Iris pigment epithelial cell (primary cell): Measurements from ENCODE around the gene PTPRK.
"Not testable (repeated sequence)": the region's sequence is repeated elsewhere in the genome, so short reads cannot be mapped to it uniquely, and the experiment has no call there.

Experiments
- DNase-seq: peaks from one replicate; pipeline ENCODE4 v3.0.0-alpha.2; 2011; ENCODE audit warnings: low read depth

Gene PTPRK

DNA sequence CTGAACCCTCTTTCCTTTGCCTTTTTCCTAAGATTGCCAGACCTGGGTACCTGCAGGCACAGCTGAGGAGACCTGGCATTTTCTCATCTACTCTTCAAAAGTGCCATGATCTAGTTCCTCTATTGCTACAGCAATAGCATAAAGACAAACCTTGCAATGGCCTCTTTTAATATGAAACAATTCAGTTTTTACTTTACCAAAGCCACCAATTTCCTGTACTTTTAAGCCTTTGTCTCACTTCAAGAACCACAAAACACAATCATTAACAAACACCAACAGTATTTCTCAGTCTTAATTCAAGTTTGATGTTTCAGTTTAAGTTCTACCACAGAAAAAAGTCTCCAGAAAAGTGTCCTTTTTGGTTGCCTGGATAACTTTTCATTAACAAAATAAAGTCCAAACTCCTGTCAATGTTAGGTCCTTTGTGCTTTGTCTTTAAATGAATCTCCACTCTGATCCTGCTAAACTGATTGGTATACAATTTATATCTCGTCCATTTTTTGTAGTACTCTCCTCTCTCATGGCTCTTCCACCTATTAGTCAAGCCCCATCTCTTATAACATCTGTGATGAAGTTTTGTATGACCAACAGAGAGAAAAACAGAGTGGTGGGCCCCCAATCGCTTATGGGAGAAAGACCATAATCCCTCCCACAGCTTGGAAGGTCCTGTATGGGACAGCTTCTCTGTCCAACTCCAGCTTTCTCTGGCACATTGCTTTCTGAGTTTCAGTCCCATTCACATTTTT lies 569.1 kb downstream of the PTPRK start:
- no peak for DNase-seq

DNA sequence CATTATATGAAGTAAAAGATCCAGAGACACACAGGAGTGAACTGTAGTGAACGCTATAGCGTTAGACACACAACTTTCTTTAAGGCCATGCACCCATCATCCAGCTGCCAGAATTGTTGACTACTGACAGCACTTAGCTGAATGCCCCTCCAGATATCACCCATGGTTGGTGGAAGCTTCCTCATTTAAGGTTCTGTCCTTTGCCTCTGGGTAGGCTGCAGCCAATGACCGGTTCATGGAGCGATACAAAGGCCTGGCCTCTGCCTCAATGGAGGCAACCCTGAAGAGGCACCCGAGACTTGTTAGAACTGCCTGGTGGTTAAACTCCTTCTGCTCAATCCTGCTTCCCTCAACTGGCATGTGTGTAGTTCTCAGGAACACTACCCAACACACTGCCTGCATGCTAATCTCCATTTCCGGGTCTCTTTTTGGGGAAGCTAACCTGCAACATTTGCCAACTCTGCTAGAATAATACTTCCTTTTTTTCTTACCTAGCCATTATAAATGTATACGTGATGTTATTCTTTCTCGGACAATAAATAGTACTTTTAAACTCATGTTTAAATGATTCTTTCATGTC lies 569.7 kb downstream of the PTPRK start:
- no peak for DNase-seq

DNA sequence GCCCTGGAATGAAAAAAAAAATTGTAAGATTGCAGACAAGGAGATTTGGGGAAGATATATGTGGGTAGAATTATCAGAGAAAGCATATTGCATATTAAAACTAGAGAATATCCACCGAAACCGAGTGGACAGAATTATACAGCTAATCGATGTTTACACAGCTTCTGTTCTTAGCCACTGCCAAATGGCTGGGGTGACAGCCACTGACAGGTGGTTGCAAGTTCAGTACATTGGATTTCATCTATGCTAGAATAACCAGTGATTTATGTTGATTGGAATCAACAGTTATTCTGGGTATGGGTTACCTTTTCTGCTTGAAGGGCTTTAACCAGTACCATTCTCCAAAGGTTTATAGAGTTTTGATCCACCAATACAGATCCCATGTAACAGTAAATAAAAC lies 571.1 kb downstream of the PTPRK start:
- no peak for DNase-seq

DNA sequence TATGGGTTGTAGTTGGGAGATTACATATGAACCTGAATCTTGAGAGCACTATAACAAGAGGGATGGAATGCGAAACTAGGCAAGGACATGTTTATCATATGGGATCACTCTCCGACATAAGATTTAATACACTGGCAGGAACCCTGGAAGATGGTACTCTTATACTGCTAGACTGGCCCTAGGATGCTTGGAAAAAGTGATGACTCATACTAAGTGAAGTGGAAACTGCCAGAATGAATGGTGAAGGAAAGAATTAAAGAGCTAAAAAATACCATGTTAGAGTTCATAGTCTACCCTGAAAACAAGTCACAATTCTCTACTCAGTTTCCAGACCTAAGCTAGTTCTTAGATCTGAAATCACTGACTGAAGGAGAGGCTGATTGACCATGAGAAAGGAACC lies 574.0 kb downstream of the PTPRK start:
- no peak for DNase-seq

DNA sequence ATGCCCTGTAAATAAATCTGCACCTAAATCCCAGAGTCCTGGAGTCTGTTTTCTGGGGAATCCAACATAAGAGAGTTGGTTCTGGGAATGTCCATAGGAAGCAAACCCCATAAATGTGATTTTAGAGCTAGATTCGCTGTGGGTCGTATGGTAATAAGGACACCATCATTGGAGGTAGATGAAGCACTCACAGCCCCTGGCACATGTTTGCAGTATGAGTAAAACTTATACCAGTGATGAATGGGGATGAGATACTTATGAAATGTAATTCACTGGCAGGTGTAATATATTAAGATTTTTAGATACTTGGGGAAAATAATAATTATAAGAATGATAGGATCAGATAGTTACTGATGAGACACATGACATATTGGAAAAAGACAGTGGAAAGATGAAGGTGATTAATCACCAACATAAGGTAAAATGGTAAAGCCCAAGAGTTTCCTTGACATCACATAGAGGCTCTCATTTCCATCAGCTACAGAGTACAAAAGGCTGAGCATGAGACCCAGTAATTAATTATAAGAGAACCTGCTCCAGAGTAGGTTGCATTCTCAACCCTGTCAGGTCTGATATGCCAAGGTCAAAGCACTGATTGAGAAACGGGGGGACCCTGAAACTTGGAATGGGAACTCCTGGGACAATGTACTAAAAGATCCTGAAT lies 574.8 kb downstream of the PTPRK start:
- no peak for DNase-seq

DNA sequence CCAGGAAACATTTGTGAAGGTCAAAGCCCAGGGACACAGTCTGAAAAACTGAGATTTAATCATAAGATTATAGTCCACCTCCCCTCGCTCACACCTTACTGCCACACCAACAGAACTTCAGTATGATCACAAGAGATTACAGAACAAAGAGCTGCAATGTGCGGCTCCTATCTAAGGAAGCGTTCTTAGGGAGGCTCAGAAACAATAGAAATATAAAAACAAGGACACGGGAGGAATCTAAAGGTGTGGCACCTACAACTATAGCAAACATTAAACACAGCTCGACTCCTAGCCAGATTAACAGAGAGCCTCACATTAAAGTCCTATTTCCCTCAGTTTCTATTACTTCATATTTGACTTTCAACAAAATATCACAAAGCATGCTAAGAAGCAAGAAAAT lies 579.2 kb downstream of the PTPRK start:
- DNase-seq, result no peak

DNA sequence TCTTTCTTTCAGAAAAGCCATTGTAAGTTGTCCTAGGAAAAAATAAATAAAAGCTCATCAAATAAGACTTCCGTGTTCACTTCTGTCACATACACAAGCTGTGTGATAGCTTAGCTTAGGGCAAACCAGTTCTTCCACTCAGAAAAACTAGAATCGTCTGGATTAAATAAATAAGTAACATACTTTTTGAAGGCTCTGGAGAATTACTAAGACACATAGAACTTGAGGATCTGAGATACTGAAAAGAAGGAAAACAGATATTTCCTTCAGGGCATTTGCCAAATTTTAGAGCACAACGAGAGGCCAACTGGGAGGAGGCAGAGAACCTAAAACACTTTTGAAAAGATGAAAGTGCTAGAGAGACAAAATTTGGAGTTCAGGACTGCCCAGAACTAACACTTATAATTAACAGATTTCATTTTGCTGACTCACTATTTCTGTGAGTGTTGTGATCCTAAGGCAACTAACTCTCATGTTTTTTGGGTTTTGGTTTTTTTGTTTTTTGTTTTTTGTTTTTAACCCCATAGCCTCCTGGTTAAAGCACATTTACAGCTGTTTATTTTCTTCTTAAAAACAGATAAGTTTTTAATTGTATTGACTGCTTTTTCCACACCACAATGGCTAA lies 580.8 kb downstream of the PTPRK start:
- DNase-seq, result peak; percentile 21

DNA sequence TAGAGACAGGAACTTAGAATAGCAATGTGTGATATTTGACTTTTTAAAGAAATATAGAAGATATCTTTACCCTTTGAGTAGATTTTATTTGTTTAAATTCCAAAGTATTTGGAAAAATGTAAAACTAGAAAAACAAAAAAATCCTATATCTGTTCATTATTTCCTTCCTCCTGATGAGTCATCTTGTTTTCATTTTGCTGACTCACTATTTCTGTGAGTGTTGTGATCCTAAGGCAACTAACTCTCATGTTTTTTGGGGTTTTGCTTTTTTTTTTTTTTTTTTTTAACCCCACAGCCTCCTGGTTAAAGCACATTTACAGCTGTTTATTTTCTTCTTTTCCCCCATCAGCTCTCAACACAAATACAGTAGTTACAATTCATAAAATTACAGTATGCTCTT lies 581.7 kb downstream of the PTPRK start:
- DNase-seq, result peak; percentile 62

DNA sequence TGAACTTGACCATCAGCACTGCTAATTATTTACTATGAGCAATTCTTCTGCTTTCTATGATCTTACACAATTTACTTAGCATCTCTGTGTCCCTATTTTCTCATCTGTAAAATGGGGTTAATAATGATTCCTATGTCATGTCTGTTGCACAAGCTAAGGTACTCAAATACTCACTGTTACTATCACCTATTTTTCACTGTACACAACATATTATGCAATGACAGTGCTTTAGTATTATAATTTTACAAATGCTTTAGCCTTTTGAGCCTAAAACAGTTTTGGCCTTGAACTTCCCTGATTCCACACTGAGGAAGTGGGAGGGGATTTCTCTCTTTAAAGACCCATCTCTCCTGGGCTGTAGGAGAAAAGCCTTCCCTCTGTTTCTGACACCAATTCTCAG lies 582.7 kb downstream of the PTPRK start:
- DNase-seq, result no peak

DNA sequence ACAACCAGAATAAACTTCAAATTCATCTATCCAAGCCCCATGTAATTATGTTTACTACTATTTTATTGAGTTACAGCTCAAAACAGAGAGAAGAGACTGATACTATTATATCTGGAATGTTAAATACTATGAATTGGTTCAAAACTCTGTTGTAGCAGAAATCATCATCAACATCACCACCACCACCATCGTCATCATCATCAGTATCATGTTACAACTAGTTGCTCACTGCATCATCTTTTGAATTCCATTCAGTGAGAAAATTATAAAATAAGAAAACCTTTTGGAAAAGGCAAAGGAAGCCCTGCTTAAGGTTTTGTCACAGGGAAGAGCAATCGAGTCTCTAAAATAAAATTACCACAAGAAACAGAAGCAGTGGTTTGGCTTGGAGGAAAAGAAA lies 583.3 kb downstream of the PTPRK start:
- DNase-seq, result peak; percentile 22

DNA sequence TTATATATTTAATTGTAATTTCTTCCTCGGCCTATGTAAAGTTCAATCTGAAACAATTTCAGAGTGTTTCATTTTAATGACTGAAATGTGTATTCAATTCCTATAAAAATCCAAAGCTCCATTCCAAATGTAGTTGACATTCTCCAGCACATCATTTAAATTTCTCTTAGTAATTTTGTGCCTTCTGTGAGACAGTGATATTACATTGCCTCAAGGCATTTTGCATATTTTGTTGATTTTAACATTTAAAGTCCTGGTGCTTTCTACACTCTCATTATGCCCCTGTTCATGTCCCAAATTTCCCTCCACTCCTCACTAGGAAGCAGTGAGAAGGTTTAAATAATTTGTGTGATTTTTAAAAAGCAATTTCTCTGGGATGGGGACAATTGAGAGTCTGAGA lies 585.4 kb downstream of the PTPRK start:
- DNase-seq, result no peak

DNA sequence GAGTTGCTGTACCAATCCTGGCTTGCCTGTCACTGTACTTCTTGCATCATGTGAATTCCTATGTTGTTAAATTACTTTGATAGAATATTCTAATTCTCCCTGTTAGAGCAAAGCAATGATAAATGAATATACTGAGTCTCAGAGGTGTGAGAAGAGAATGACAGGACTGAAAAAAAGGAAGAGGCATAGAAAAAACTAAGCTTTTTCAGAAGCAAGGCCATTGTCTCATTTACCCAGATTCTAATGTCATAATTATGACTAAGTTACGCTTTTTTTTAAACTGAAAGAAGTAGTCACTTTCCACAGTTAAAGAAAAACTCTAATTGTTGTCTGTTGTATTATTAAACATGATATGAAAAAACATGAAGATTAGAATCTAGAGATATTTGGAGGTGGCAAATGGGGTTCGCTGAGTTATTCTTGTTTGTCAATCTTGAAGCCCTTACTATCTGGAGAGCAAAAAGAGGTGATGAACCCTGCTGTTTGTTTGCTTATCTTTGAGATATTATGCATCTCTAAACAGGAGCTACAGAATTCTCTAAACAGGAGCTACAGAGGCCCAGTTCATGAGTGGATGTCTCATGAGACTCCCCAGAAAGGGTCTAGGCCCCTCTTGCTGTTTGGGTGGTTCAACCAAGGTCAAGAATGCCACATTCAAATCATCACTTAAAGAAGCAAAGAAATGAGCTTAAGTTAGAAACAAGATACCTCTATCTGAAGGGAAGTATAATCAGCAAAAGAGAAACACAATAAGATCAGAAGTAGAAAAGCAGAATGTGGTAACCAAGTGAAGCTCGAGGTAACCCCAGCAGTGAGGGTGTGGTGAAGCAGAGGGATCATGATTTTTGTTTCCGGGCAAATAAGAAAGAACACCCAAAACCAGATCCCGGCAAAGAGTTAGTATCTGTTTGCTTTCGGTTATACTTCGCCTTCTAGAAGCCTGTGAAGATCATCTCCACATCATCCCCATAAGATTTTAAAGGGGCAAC lies 586.3 kb downstream of the PTPRK start:
- no peak for DNase-seq

DNA sequence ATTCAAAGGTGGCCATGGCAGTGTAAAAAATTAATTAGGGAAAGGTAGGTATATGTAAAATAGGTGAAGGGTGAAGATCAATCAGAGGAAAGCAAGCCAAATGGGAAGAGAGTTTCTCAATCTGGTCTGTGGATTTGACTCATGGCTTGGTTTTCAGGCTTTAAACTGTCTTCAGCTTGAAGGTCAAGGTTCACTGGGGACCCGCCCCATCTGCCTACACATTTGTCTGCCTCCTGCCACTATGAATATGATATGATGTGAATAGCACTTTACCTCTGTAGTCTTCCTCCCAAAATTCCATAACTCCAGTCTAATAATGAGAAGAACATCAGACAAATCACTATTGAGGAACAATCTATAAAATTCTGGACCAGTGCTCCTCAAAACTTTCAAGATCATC lies 587.3 kb downstream of the PTPRK start:
- DNase-seq, result no peak

DNA sequence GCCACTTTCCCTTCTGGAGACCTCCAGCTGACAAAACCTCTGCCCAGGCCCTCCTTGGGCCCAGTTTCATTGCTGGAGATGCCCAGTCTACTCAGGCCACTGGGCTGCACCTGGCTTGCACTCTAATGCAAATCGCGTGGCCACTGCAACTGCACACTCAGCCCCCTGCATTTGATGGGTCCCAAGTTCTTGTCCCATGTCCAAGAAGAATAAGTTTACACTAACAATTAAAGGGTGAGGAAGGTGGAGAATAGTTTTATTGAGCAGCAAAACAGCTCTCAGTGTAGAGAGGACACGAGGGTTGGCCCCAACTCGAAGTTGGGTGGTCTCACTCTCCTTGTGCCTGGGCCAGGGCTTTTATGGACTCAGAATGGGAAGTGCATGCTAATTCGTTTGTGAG lies 587.7 kb downstream of the PTPRK start:
- no peak for DNase-seq

DNA sequence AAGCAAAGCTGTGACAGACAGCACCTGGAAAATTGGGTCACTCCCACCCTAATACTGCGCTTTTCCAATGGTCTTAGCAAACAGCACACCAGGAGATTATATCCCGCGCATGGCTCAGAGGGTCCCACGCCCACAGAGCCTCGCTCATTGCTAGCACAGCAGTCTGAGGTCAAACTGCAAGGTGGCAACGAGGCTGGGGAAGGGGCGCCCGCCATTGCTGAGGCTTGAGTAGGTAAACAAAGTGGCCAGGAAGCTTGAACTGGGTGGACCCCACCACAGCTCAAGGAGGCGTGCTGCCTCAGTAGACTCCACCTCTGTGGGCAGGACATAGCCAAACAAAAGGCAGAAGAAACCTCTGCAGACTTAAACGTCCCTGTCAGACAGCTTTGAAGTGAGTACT lies 594.0 kb downstream of the PTPRK start:
- DNase-seq, result not testable (repeated sequence)

DNA sequence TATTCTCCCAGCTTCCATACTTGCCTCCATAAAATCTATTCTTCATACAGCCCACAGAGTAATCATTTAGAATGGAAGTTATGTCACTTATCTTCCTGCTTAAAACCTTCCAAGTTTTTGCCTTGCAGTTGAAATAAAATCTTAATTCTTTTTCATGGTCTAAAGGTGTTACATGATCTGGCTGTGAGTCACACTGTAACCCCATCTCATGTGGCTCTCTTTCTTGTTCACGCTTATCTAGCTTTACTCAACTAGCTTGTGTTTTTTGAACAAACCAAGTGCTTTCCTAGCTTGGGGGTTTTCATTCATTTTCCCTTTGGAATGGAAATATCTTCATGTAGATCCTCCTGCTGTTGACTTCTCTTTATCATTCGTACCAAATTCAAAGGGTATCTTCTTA lies 596.0 kb downstream of the PTPRK start:
- DNase-seq, result peak; percentile 63

DNA sequence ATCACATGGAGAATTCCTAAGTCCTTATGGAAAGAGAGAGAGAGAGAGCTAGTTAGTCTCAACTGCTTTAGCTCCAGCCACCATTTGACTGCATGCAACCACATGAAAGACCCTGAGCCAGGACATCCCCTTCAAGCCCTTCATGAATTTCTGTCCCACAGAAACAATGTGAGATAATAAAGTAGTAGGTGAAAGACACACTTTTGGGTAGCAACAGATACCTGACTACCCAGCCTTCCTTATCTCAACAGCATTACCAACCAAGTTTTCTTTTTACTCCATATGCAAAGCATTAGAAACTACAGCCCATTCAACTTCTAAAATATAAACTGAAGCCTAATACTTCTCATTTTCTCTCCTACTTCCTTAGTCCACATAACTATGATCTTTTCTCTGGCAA lies 596.4 kb downstream of the PTPRK start:
- DNase-seq, result no peak

DNA sequence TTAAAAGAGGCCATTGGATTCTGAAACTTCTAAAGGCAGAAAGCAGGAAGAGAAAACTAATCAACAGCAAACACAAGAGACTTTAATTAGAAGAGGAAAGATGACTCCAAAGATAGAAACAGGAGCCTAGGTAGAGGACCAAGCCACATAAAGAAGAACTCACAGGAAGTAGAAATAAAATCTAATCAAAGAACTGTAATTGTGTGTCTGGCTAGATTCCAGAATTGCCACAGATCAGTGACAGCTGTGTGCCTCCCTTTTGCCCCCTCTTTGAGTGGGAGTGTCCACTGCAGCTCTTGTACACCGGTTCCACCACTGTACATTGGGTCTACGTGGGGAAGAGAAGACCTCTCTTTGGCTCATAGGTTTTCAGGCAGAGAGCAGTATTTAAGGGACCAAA lies 597.3 kb downstream of the PTPRK start:
- no peak for DNase-seq

DNA sequence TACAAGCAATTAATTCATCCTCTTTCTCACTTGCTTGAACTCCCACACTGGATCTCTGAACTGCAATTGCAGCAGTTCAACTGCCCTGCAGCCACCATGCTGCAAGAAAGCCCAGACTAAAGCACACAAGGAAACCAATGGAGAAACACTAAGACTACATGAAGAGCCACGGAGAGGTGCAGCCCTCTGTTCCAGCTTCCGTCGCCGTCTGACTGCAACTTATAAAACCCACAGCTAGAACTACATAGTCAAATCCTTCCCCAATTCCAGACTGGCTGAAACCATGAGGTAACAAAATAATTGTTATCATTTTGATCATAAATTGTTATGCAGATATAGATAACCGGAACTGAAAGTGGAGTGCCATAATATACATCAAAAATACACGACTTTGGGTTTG lies 598.4 kb downstream of the PTPRK start:
- DNase-seq, result no peak

DNA sequence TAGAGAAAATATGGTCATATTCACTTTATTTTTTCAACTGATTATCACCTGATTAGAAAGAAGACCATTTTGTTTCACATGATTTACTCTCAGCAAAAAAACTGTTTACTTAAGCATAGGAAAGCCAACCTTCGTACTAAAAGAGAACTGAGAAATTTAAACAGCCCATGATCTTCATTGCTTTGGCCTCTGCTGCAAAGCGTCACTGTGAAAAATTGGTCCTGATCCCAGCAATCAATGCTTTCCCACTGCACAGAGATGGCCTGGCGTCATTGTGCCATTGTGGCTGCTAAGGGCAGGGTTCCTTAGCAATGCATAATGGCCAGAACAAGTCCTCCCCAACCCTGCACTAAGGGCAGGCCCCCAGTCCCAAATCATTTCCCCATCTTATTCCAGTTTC lies 599.6 kb downstream of the PTPRK start:
- no peak for DNase-seq
